Panc1 (cell line): ENCODE data around the gene TMEM129. TPM values are rescaled to one million over a fixed set of nuclear protein-coding genes. Genes with fewer than 3 reads are reported as not detected.

ENCODE experiments used
- ATAC-seq: fragments of 200-7000 bp; cut with Tn5 transposase; 2 replicates; pipeline ENCODE4 v1.9.1; 2020; ENCODE audit warnings: mild to moderate bottlenecking, moderate library complexity
- BruUV-seq: library from RNA; stranded (reverse); fragments of 400-500 nt; replicated peaks from 2 replicates; lab custom pipeline; 2021; lab: Mats Ljungman, UMichigan
- CTCF ChIA-PET: fragments of 300-600 bp; sonication (Branson Sonifier 250); formaldehyde crosslinking; loops from one replicate; lab custom pipeline; 2022; ENCODE audit warnings: antibody characterized with exemption; lab: Charles Lee
- POLR2A ChIA-PET: fragments of 300-600 bp; sonication (Branson Sonifier 250); formaldehyde crosslinking; loops from one replicate; lab custom pipeline; 2022; ENCODE audit warnings: antibody characterized with exemption; lab: Charles Lee
- DNase-seq: peaks from one replicate; pipeline ENCODE4 v3.0.0-alpha.2; 2010; ENCODE audit warnings: low read depth, low spot score
- H3K27ac ChIP-seq: 2 replicates; pipeline ENCODE4 v1.5.1; 2011; ENCODE audit warnings: mild to moderate bottlenecking, low read length, inconsistent platforms
- H3K27me3 ChIP-seq: fragments of 200-500 bp; sonication (Bioruptor generic); 2 replicates; pipeline ENCODE4 v1.6.0; 2014; ENCODE audit warnings: low read length, inconsistent platforms; ENCODE audit not compliant: control insufficient read depth, insufficient read depth
- H3K36me3 ChIP-seq: fragments of 200-500 bp; sonication (Bioruptor generic); 2 replicates; pipeline ENCODE4 v1.5.1; 2014; ENCODE audit warnings: inconsistent platforms, mild to moderate bottlenecking, low read length, moderate library complexity; ENCODE audit not compliant: control insufficient read depth, insufficient read depth
- H3K4me1 ChIP-seq: 2 replicates; pipeline ENCODE4 v1.5.1; 2011; ENCODE audit warnings: inconsistent platforms, mild to moderate bottlenecking, low read length, moderate library complexity; ENCODE audit not compliant: control insufficient read depth, insufficient read depth
- H3K4me3 ChIP-seq, 2 experiments: 2 replicates each; pipeline ENCODE4 v1.5.1; 2011 to 2012; ENCODE audit warnings: low read depth in 2 of 2, low read length in 2 of 2, mild to moderate bottlenecking in 2 of 2, inconsistent platforms in 1 of 2, moderate library complexity in 1 of 2
- H3K9me3 ChIP-seq: fragments of 200-500 bp; sonication (Bioruptor generic); 2 replicates; pipeline ENCODE4 v1.5.1; 2014; ENCODE audit warnings: low read depth, mild to moderate bottlenecking, inconsistent platforms, low read length, moderate library complexity; ENCODE audit not compliant: control insufficient read depth, insufficient read depth
- CTCF ChIP-seq: fragments of 450-650 bp; IDR thresholded peaks from 2 replicates; pipeline ENCODE4 v1.5.1; 2017; ENCODE audit warnings: mild to moderate bottlenecking
- POLR2AphosphoS5 ChIP-seq: IDR thresholded peaks from 2 replicates; pipeline ENCODE4 v1.6.1; 2012; ENCODE audit warnings: mild to moderate bottlenecking, low read depth, low read length, moderate library complexity
- REST ChIP-seq, 2 experiments: IDR thresholded peaks; 2 replicates each; pipeline ENCODE4 v1.6.1; 2011 to 2012; ENCODE audit warnings: low read depth in 2 of 2, control low read depth in 1 of 2, low read length in 1 of 2, mild to moderate bottlenecking in 1 of 2, moderate library complexity in 1 of 2; ENCODE audit not compliant: insufficient read depth in 1 of 2
- SIN3A ChIP-seq: IDR thresholded peaks from 2 replicates; pipeline ENCODE4 v1.6.1; 2012; ENCODE audit warnings: low read depth, mild to moderate bottlenecking, low read length, moderate library complexity, borderline replicate concordance; ENCODE audit not compliant: insufficient read depth
- TCF7L2 ChIP-seq: IDR thresholded peaks from 2 replicates; pipeline ENCODE4 v1.6.1; 2011; ENCODE audit warnings: mild to moderate bottlenecking, low read depth, low read length, inconsistent platforms
- in situ Hi-C: cut with HindIII; loops from 2 replicates; pipeline ENCODE4 v1.10.0; 2016; ENCODE audit warnings: low sequenced_read_pairs, low pct_unique_long_range_greater_than_20kb
- intact Hi-C: fragments of 100-400 bp; cut with micrococcal nuclease; formaldehyde crosslinking; loops from one replicate; pipeline ENCODE4 v1.10.0; 2022; ENCODE audit not compliant: unreplicated experiment
- total RNA-seq: library from RNA; stranded (reverse); gene quantifications from one replicate; pipeline ENCODE4 v1.2.1, GENCODE V29; 2021; ENCODE audit not compliant: unreplicated experiment

The TMEM129 gene
- total RNA-seq, 1 experiment from 2014 or later, result 32.6 TPM

- no TSS peak for BruUV-seq
- Histone ChIP-seq H3K4me1 (no peaks in the 10 kb centered on the region), H3K36me3 (peaks cover 9% of the 10 kb centered on the region; the same call in 1 of the 2 replicates), H3K27ac (no peak overlapping the region), H3K4me3 (no peak overlapping the region), H3K27me3 (no peaks in the 10 kb centered on the region), H3K9me3 (no peaks in the 10 kb centered on the region)
- in situ Hi-C loops (no loop called here), intact Hi-C loops (no loop called here)
- ATAC-seq (no peak), DNase-seq (no peak)
- TF ChIP-seq TCF7L2, result no peak
- no peak for TF ChIP-seq REST (IDR thresholded peaks at IDR 0.05; ENCODE audit: insufficient read depth in 1 of 2, low read depth in 2 of 2, low read length in 1 of 2)
- no peak for TF ChIP-seq SIN3A
- TF ChIP-seq POLR2AphosphoS5, result no peak
- TF ChIP-seq CTCF, result no peak
- POLR2A ChIA-PET, result no interaction called here
- CTCF ChIA-PET, result no interaction called here
Measured at GRCh38 chr4:1736812-1737211, 15.7 kb upstream of the TMEM129 start.

GRCh38 chr4:1735215-1735614, 14.1 kb upstream of the TMEM129 start:
- ATAC-seq, result no peak
- peaks cover 9% of the 10 kb centered on the region; the same call in 1 of the 2 replicates for H3K36me3 ChIP-seq
- no peak for DNase-seq
- TF ChIP-seq CTCF, result no peak
- TF ChIP-seq REST (IDR thresholded peaks at IDR 0.05; ENCODE audit: insufficient read depth in 1 of 2, low read depth in 2 of 2, low read length in 1 of 2), result no peak
- TF ChIP-seq SIN3A, result no peak
- no peak for TF ChIP-seq POLR2AphosphoS5
- no peak for TF ChIP-seq TCF7L2
- H3K4me1 ChIP-seq, result no peaks in the 10 kb centered on the region
- intact Hi-C loops (no loop called here), in situ Hi-C loops (no loop called here)
- POLR2A ChIA-PET, result no interaction called here
- no peaks in the 10 kb centered on the region for H3K9me3 ChIP-seq
- H3K4me3 ChIP-seq, result no peak overlapping the region
- no peaks in the 10 kb centered on the region for H3K27me3 ChIP-seq
- BruUV-seq, result no TSS peak
- CTCF ChIA-PET, result no interaction called here
- no peak overlapping the region for H3K27ac ChIP-seq
